GM12892 (cell line): Measurements from ENCODE around the gene TAF13.

ENCODE experiments used
- DNase-seq: peaks from one replicate; pipeline ENCODE4 v3.0.0; 2011; ENCODE audit not compliant: insufficient read length
- FAIRE-seq: peaks from 2 replicates; lab custom pipeline; 2011; peaks lifted over from hg19 to GRCh38; lab: Jason Lieb, UNC
- POLR2A ChIP-seq: IDR thresholded peaks from 2 replicates; pipeline ENCODE4 v1.6.1; 2011; ENCODE audit warnings: low read depth, low read length, control low read depth
- POLR2AphosphoS5 ChIP-seq: IDR thresholded peaks from 2 replicates; pipeline ENCODE4 v1.6.1; 2011; ENCODE audit warnings: low read depth, low read length, control low read depth
- TAF1 ChIP-seq: IDR thresholded peaks from 2 replicates; pipeline ENCODE4 v1.6.1; 2011; ENCODE audit warnings: low read depth, mild to moderate bottlenecking, control low read depth, low read length, borderline replicate concordance

Gene TAF13

GRCh38 chr1:109109906-109110305, 34.1 kb upstream of the TAF13 start:
- TF ChIP-seq POLR2A: no peak
- no peak for TF ChIP-seq TAF1
- no peak for TF ChIP-seq POLR2AphosphoS5
- no peak for FAIRE-seq
- DNase-seq: no peak

DNA sequence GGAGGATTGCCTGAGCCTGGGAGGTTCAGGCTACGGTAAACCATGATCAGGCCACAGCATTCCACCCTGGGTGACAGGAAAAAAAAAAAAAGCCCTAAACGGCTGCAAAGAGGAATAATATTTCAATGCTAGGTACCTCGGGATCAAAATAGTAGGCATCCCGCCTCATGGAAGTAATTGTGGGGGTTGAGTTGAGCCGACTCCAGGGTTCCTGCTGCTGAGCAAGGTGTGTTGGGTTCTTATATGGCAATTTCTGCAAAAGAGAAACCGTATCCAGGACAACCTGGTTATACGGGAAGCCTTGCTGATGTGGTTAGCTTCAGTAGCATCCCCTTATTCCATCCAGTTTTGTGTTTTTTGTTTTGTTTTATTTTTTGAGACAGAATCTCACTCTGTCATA, 32.0 kb upstream of the TAF13 start:
- no peak for FAIRE-seq
- TF ChIP-seq POLR2A: no peak
- TF ChIP-seq TAF1: no peak
- DNase-seq: no peak

DNA sequence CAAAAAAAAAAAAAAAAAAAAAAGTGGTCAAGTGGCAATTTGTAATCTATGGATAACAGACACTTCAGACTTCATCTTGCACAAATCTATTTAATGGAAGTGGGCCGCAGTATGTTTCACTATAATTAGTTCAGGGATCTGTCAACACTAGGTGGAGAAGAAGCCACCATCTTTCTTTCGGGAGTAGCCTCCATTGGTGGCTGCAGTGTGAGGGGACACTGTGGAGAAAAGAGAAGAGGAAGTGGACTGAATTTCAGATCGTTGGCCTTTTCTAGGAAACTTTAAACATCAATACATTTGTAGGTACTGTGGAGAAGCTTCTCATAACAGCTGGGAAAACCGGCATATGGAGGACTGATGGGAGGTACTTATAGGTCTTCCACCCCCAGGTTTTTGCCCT, 30.1 kb upstream of the TAF13 start:
- FAIRE-seq (no peak), DNase-seq (no peak)
- TF ChIP-seq TAF1 (no peak), POLR2A (no peak), POLR2AphosphoS5 (no peak)

GRCh38 chr1:109104364-109105151, 28.8 kb upstream of the TAF13 start:
- FAIRE-seq (no peak), DNase-seq (no peak)
- TF ChIP-seq POLR2A: no peak
- TF ChIP-seq POLR2AphosphoS5: no peak; the same call in 1 of the 2 replicates
- no peak for TF ChIP-seq TAF1

DNA sequence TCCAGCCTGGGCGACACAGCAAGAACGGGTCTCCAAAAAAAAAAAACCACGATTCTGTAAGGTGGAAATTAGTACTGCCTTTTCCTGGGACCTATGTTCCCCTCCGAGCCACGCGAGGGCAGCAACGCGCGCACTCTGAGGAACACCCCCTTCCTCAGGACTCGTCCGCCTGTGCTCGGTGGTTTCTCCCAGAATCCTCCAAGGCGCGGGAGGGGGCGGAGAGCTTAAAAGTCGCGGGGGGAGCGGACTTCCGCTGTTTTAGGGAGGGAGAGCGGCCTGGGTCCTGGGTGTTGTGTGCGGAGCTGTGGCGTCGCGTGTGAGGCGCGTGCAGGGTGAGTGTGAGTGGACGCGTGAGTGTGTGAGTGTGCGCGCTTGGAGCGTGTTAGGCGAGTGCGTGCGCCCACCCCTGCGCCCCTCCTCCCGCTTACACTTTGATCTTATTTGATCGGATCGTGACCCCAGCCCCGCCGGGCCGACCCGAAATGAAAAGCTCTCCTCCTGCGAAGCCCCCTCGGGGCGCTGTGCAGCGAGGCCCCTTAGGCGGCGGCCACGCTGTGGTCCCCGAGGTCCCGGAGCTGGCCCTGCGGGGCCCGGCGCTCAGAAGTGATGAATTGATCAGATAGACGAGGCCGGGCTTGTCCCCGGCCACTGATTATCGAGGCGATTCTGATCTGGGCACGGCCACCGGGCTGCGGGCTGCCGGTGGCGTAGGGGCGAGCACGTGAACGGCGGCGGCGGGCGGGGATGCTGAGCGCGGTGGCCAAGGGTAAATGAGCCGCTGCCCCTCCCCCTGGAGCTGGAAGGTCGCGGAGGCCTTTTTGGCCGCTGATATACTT, 24.4 kb upstream of the TAF13 start:
- peak; percentile 95 for FAIRE-seq
- peak; percentile 92 for DNase-seq
- TF ChIP-seq TAF1 (peak; percentile 95), POLR2AphosphoS5 (peak; percentile 100), POLR2A (peak; percentile 100)

- TF ChIP-seq POLR2A: no peak
- TF ChIP-seq TAF1: no peak
- TF ChIP-seq POLR2AphosphoS5: no peak
- FAIRE-seq (no peak), DNase-seq (no peak)
These were observed 20.3 kb upstream of the TAF13 start for GRCh38 chr1:109096120-109096519.

GRCh38 chr1:109095631-109096030, 19.8 kb upstream of the TAF13 start:
- TF ChIP-seq TAF1 (no peak), POLR2AphosphoS5 (no peak), POLR2A (no peak)
- no peak for FAIRE-seq
- no peak for DNase-seq

- TF ChIP-seq POLR2AphosphoS5 (no peak), POLR2A (no peak), TAF1 (no peak)
- FAIRE-seq (no peak), DNase-seq (no peak)
These were observed 19.1 kb upstream of the TAF13 start for GRCh38 chr1:109094871-109095270.

- TF ChIP-seq POLR2AphosphoS5: no peak
- TF ChIP-seq POLR2A: no peak
- no peak for TF ChIP-seq TAF1
- DNase-seq: no peak
- FAIRE-seq: no peak
These were observed 18.6 kb upstream of the TAF13 start for GRCh38 chr1:109094377-109094803.

DNA sequence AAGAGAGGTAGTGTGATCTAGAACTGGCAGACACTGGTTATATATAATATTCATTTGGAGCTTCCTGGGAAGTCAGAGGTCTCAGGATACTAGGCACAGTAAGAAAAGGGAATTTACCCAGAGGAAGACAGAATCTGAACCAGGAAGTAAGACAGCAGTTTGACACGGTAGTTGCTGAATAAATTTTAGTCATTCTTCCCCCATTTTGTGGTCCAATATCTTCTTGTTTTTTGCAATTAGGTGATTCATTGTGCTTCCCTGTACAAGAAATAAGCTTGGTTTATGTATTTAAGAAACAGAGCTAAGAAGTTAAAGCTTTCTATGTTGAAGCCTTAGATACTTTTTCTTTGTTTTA, 16.0 kb upstream of the TAF13 start:
- no peak for DNase-seq
- no peak for FAIRE-seq
- TF ChIP-seq TAF1: no peak
- TF ChIP-seq POLR2A: no peak
- TF ChIP-seq POLR2AphosphoS5: no peak

- TF ChIP-seq TAF1 (no peak), POLR2A (no peak), POLR2AphosphoS5 (no peak)
- FAIRE-seq (no peak), DNase-seq (peak; percentile 41)
These were observed 15.5 kb upstream of the TAF13 start for GRCh38 chr1:109091078-109091838.
